ENCODE data around the gene FHIP1A. TPM values are rescaled to one million over a fixed set of nuclear protein-coding genes. Genes with fewer than 3 reads are reported as not detected.
A peak's percentile ranks its signal among the peaks of the same experiment; 100 is the strongest.

The FHIP1A gene
- total RNA-seq: 26.2 and 26.9 TPM in 2 replicates
- long read RNA-seq, full-length matches to known transcripts: 1 of 17 reads
- long read RNA-seq, partial matches to known transcripts: 8 of 17 reads
- long read RNA-seq, other reads (novel, unspliced or antisense): 8 of 17 reads

DNA sequence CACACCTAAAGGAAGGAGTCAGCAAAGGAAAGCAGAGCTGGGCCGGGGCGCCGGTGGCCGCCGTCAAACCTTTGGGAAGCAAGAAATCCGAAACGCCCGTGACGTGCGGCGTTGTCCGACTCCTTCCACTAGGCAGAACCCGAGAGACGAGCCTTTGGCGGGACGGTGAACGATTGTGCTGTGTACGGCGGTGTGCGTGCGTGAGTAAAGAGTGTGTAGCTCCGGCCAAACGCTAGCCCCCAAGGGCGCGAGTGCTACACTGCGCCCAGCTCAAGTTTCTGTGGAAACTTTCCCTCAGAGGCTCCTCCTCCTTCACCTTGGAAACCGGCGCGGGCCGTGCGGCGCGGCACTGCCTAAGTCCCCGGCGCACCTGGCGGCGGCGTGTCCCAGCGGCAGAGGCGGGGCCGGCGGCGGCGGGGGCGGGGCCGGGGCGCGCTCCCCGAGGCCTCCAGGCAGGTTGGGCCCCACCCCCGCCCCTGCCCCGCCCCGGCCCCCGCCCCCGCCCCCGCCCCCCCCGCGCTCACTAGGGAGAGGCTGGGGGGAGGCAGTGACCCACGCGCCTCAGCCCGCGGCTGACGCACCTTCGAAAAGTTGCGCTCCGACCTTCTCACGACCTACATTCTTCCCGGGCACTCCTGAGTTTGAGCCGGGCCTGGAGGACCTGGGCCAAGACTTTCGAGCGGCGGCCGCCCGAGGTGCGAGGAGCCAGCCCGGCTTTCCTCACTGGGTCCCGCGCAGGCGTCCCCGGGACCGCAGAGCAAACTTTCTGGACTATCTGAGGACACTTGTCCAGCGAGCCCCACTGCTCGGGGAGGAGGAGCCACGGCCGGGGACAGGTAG is at the start of gene FHIP1A:
Gene FHIP1A, plus strand, starts transcription at position 547 of the 840 bp plus-strand sequence. CDS start 157,084 bp downstream, outside the sequence.
- TF ChIP-seq, protein P1, sequence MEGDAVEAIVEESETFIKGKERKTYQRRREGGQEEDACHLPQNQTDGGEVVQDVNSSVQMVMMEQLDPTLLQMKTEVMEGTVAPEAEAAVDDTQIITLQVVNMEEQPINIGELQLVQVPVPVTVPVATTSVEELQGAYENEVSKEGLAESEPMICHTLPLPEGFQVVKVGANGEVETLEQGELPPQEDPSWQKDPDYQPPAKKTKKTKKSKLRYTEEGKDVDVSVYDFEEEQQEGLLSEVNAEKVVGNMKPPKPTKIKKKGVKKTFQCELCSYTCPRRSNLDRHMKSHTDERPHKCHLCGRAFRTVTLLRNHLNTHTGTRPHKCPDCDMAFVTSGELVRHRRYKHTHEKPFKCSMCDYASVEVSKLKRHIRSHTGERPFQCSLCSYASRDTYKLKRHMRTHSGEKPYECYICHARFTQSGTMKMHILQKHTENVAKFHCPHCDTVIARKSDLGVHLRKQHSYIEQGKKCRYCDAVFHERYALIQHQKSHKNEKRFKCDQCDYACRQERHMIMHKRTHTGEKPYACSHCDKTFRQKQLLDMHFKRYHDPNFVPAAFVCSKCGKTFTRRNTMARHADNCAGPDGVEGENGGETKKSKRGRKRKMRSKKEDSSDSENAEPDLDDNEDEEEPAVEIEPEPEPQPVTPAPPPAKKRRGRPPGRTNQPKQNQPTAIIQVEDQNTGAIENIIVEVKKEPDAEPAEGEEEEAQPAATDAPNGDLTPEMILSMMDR (IDR thresholded peaks at IDR 0.05; ENCODE audit: unreplicated experiment): peak; percentile 25
- Mint-ChIP-seq H3K27ac (peak within 1 kb of the TSS; percentile 99), H3K27me3 (peaks cover 10% of the 10 kb centered on the region), H3K36me3 (ENCODE audit: insufficient read depth) (no peaks in the 10 kb centered on the region), H3K4me3 (ENCODE audit: low read depth) (peak within 1 kb of the TSS; percentile 90), H3K9me3 (ENCODE audit: low read depth) (no peaks in the 10 kb centered on the region), H3K4me1 (ENCODE audit: low read depth) (peaks cover 20% of the 10 kb centered on the region)
- peak; percentile 91 for DNase-seq (ENCODE audit: low spot score, unreplicated experiment)

DNA sequence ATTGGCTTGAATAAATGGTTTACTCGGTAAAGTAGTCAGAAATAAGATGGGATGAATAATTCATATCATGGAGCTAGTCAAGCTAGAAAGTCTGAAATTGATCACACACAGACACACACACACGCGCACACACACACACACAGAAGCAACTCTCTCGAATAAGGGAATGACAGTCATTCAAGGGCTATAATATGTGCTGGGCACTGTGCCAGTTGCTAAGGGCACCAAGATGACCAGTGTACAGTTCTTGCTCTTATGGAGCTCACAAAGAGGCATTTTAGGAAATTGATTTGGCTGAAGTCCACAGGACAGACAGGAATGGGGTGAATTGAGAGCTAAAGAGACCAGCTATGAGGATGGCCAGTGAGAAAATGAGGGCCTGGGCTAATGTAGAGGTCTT is 49.4 kb upstream of the FHIP1A start:
- Mint-ChIP-seq H3K27me3 (peaks cover 6% of the 10 kb centered on the region), H3K36me3 (ENCODE audit: insufficient read depth) (no peaks in the 10 kb centered on the region), H3K9me3 (ENCODE audit: low read depth) (no peaks in the 10 kb centered on the region), H3K4me1 (ENCODE audit: low read depth) (no peaks in the 10 kb centered on the region), H3K4me3 (ENCODE audit: low read depth) (no peak overlapping the region), H3K27ac (no peak overlapping the region)
- TF ChIP-seq, protein P1 (IDR thresholded peaks at IDR 0.05; ENCODE audit: unreplicated experiment): no peak
- no peak for DNase-seq (ENCODE audit: low spot score, unreplicated experiment)

DNA sequence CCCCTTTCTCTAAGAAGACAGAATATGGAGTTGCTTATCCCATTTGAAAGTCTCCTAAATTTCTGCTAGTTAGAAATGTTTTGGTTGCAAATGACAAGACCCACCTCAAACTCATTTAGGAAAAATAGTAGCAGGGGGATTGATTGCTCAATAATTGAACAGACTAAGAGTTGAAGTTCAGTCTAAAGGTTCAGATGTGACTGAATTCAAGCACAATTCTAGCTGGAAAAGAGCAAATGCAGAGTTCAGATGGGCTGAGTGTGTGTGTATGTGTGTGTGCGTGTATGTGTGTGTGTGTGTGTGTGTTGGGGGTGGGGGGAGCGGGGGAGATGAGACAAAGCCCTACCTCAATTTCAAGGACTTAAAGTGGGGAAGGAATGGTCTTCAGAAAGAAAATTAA is 47.9 kb upstream of the FHIP1A start:
- no peaks in the 10 kb centered on the region for H3K4me1 Mint-ChIP-seq (ENCODE audit: low read depth)
- TF ChIP-seq, protein P1 (IDR thresholded peaks at IDR 0.05; ENCODE audit: unreplicated experiment): no peak
- H3K4me3 Mint-ChIP-seq (ENCODE audit: low read depth): no peak overlapping the region
- no peak overlapping the region for H3K27ac Mint-ChIP-seq
- no peak for DNase-seq (ENCODE audit: low spot score, unreplicated experiment)
- no peaks in the 10 kb centered on the region for H3K9me3 Mint-ChIP-seq (ENCODE audit: low read depth)
- no peaks in the 10 kb centered on the region for H3K36me3 Mint-ChIP-seq (ENCODE audit: insufficient read depth)
- peaks cover 6% of the 10 kb centered on the region for H3K27me3 Mint-ChIP-seq

DNA sequence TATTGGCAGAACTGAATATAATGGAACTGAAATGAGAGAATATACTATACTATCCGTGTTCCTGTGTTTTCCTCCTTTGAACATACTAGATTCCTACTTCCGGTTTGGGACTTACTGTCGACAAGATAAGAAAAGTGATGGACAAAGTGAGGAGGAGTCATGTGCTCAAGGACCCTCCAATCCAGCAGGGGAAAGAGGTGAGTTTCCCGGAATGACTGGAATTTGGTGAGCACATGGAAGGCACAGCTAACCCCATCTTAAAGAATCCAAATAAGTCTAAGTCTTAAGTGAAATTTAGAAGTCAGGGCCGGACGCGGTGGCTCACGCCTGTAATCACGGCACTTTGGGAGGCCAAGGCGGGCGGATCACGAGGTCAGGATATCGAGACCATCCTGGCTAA is 47.0 kb upstream of the FHIP1A start:
- Mint-ChIP-seq H3K9me3 (ENCODE audit: low read depth) (no peaks in the 10 kb centered on the region), H3K36me3 (ENCODE audit: insufficient read depth) (no peaks in the 10 kb centered on the region), H3K4me3 (ENCODE audit: low read depth) (no peak overlapping the region), H3K27me3 (peaks cover 6% of the 10 kb centered on the region), H3K27ac (no peak overlapping the region), H3K4me1 (ENCODE audit: low read depth) (no peaks in the 10 kb centered on the region)
- TF ChIP-seq, protein P1 (IDR thresholded peaks at IDR 0.05; ENCODE audit: unreplicated experiment): no peak
- DNase-seq (ENCODE audit: low spot score, unreplicated experiment): no peak

DNA sequence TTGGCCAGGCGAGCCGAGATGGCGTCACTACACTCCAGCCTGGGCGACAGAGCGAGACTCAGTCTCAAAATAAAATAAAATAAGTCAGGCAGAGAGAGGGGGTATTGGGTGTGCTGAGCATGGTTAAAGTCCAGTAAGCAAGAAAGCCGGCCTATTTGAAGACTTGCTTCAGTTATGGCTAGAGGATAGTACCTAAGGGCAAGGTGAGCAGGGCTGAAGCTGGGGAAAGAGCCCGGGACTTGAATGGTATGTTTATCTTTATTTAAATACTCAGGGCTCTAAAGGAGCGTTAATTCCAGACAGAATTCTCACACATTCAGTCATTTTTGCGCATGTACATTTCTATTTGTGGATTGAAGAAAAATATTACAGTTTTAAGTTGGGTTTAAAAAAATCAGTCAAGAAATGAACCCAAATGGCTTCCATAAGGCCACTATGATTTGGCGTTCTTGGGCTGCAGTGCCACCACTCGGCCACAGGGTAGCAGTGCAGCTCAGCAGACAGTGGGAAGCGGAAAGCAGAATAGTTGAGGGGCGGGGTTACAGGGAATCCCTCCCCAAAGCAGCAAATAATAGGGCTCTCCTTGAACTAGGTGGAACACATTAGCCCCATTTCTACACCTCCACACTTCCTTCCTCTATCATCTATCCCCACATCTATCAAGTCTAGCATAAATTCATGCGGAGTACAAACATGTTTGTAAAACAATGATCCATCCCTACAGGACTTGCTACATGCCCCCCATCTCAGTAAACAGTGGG is 46.4 kb upstream of the FHIP1A start:
- Mint-ChIP-seq H3K4me1 (ENCODE audit: low read depth) (no peaks in the 10 kb centered on the region), H3K36me3 (ENCODE audit: insufficient read depth) (no peaks in the 10 kb centered on the region), H3K27ac (no peak overlapping the region), H3K4me3 (ENCODE audit: low read depth) (no peak overlapping the region), H3K27me3 (peaks cover 6% of the 10 kb centered on the region), H3K9me3 (ENCODE audit: low read depth) (no peaks in the 10 kb centered on the region)
- peak; percentile 78 for DNase-seq (ENCODE audit: low spot score, unreplicated experiment)
- TF ChIP-seq, protein P1 (IDR thresholded peaks at IDR 0.05; ENCODE audit: unreplicated experiment): peak; percentile 97
